GM23338 (cell line): ENCODE data around the gene EGFR. TPM values are rescaled to one million over a fixed set of nuclear protein-coding genes. Genes with fewer than 3 reads are reported as not detected.

ENCODE experiments used
- CREB1 ChIP-seq: fragments of 250-450 bp; sonication (Bioruptor Pico); IDR thresholded peaks from 2 replicates; pipeline ENCODE4 v1.5.0; 2020; ENCODE audit warnings: low read depth, mild to moderate bottlenecking, moderate library complexity
- JUNB ChIP-seq: IDR thresholded peaks from one replicate; pipeline ENCODE4 v1.6.1; 2016; ENCODE audit warnings: antibody characterized with exemption; ENCODE audit not compliant: unreplicated experiment
- POLR2AphosphoS5 ChIP-seq: IDR thresholded peaks from 2 replicates; pipeline ENCODE4 v1.6.1; 2016; ENCODE audit warnings: antibody characterized with exemption, low read depth
- REST ChIP-seq: IDR thresholded peaks from one replicate; pipeline ENCODE4 v1.6.1; 2018; ENCODE audit warnings: antibody characterized with exemption; ENCODE audit not compliant: unreplicated experiment
- STAT1 ChIP-seq: IDR thresholded peaks from one replicate; pipeline ENCODE4 v1.6.1; 2016; ENCODE audit warnings: antibody characterized with exemption; ENCODE audit not compliant: unreplicated experiment
- ZNF114 ChIP-seq: fragments of 250-450 bp; sonication (Bioruptor Pico); IDR thresholded peaks from 2 replicates; pipeline ENCODE4 v1.5.0; 2020; ENCODE audit warnings: mild to moderate bottlenecking, moderate library complexity
- ZNF462 ChIP-seq: fragments of 250-450 bp; sonication (Bioruptor Pico); IDR thresholded peaks from 2 replicates; pipeline ENCODE4 v1.5.0; 2020; ENCODE audit warnings: mild to moderate bottlenecking, moderate library complexity
- polyA plus RNA-seq: library from polyadenylated mRNA; unstranded; fragments of >200 nt; fragmentation: Nextera tagmentation; extraction: Ambion mirVana; gene quantifications from 2 replicates; pipeline ENCODE4 v1.2.1, GENCODE V29; 2016
- total RNA-seq: library from RNA; depleted of rRNA; stranded (reverse); fragments of >200 nt; shearing (Covaris generic); gene quantifications from 2 replicates; pipeline ENCODE4 v1.2.3, GENCODE V29; 2014

Gene EGFR
- total and polyA plus RNA-seq, 2 experiments from 2014 or later = 1.5 to 4.5 TPM

GRCh38 chr7:55026867-55027490, 8.2 kb downstream of the EGFR start (continued):
- TF ChIP-seq ZNF462 (no peak), JUNB (no peak), CREB1 (no peak), POLR2AphosphoS5 (no peak), STAT1 (no peak), REST (no peak), ZNF114 (CRISPR knock-in tag) (no peak)
